ENCODE results near the gene VNN1.
"Not testable (repeated sequence)": the region's sequence is repeated elsewhere in the genome, so short reads cannot be mapped to it uniquely, and the experiment has no call there.

Gene VNN1

GRCh38 chr6:132643547-132643946 is 70.3 kb downstream of the VNN1 start:
- no peak overlapping the region for H3K4me3 ChIP-seq (ENCODE audit: low read depth, low read length)
- no peak for DNase-seq (ENCODE audit: low read depth)
- TF ChIP-seq CTCF (conservative IDR thresholded peaks at IDR 0.05; ENCODE audit: low read depth, low read length): no peak

GRCh38 chr6:132637135-132637534 is 76.7 kb downstream of the VNN1 start:
- H3K4me3 ChIP-seq (ENCODE audit: low read depth, low read length); DNase-seq (ENCODE audit: low read depth): not testable (repeated sequence)

- not testable (repeated sequence) for H3K4me3 ChIP-seq (ENCODE audit: low read depth, low read length); DNase-seq (ENCODE audit: low read depth)
These were observed 77.9 kb downstream of the VNN1 start for GRCh38 chr6:132635906-132636305.

DNA sequence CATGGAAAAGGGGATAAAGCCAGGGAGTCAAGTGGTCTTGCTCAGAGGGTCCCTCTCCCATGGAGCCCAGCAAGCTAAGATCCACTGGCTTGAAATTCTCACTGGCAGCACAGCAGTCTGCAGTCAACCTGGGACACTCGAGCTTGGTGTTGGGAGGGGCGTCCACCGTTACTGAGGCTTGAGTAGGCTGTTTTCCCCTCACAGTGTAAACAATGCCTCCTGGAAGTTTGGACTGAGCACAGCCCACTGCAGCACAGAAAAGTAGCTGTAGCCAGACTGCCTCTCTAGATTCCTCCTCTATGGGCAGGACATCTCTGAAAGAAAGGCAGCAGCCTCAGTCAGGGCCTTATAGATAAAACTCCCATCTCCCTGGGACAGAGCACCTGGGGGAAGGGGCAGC is 78.6 kb downstream of the VNN1 start:
- not testable (repeated sequence) for DNase-seq (ENCODE audit: low read depth); H3K4me3 ChIP-seq (ENCODE audit: low read depth, low read length)

- no peak overlapping the region for H3K4me3 ChIP-seq (ENCODE audit: low read depth, low read length)
- DNase-seq (ENCODE audit: low read depth): no peak
- no peak for TF ChIP-seq CTCF (conservative IDR thresholded peaks at IDR 0.05; ENCODE audit: low read depth, low read length)
These were observed 79.1 kb downstream of the VNN1 start for GRCh38 chr6:132634796-132635195.

- no peak for TF ChIP-seq CTCF (conservative IDR thresholded peaks at IDR 0.05; ENCODE audit: low read depth, low read length)
- no peak overlapping the region for H3K4me3 ChIP-seq (ENCODE audit: low read depth, low read length)
- DNase-seq (ENCODE audit: low read depth): no peak
These were observed 80.5 kb downstream of the VNN1 start for GRCh38 chr6:132633362-132633761.
